GM10248 (cell line): ENCODE measurements around the gene ZBTB46.

Source experiments
- CTCF ChIA-PET: fragments of 300-600 bp; sonication (Branson Sonifier 250); formaldehyde crosslinking; extraction: SDS; loops from one replicate; lab custom pipeline; 2021; ENCODE audit warnings: antibody characterized with exemption; lab: Yijun Ruan, JAX
- POLR2A ChIA-PET: fragments of 350-650 bp; sonication (Branson Sonifier 250); formaldehyde crosslinking; extraction: SDS; loops from one replicate; lab custom pipeline; 2020; ENCODE audit warnings: antibody characterized with exemption; lab: Yijun Ruan, JAX
- DNase-seq: peaks from one replicate; pipeline ENCODE4 v3.0.0; 2012; ENCODE audit errors: extremely low spot score
- TF ChIP-seq, protein P1 (sequence below): IDR thresholded peaks from 2 replicates; pipeline ENCODE4 v1.5.1; 2012; ENCODE audit warnings: mild to moderate bottlenecking, low read depth; ENCODE audit errors: extremely low read depth, missing control alignments, control extremely low read depth

The ZBTB46 gene

DNA sequence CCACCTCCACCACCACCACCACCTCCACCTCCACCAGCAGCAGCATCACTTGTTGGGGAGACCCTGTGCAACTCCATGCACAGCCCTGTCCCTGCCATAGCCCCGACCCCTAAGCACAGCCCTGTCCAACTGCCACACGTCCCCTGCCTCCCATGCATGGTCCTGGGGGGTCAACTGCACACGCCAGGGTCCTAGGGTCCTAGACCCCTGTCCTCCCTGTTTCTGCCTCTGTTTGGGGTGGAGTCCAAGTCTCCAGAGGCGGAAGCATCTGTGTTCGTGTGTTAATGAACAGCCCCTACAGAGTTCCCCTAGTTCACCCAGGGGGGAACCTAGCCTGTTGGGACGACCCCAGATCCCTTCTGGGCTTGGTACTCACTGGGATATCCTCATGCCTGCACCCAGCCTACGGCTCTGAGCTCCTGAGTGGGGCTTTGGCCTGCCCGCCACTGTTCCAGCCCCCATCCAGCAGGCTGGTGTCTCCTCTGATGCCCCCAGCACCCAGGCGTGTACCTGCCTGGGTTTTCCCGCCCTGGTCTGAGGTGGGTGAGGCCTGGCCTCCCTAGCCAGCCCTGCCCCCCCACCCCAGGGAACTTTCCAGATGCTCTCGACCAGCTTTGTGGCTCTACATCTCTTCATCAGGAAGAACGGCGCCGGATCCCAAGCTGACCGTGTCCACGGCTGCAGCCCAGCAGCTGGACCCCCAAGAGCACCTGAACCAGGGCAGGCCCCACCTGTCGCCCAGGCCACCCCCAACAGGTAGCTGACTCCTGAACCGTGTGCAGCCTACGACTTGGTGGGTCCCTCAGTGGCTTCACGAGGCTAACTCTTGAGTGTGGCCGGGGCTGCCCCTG is 137.1 kb downstream of the ZBTB46 start:
- no peak for DNase-seq
- TF ChIP-seq, protein P1, sequence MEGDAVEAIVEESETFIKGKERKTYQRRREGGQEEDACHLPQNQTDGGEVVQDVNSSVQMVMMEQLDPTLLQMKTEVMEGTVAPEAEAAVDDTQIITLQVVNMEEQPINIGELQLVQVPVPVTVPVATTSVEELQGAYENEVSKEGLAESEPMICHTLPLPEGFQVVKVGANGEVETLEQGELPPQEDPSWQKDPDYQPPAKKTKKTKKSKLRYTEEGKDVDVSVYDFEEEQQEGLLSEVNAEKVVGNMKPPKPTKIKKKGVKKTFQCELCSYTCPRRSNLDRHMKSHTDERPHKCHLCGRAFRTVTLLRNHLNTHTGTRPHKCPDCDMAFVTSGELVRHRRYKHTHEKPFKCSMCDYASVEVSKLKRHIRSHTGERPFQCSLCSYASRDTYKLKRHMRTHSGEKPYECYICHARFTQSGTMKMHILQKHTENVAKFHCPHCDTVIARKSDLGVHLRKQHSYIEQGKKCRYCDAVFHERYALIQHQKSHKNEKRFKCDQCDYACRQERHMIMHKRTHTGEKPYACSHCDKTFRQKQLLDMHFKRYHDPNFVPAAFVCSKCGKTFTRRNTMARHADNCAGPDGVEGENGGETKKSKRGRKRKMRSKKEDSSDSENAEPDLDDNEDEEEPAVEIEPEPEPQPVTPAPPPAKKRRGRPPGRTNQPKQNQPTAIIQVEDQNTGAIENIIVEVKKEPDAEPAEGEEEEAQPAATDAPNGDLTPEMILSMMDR: no peak
- ChIA-PET POLR2A (no interaction called here), CTCF (no interaction called here)
